Activated naive CD4-positive, alpha-beta T cell treated with Interleukin-2 at 50 U/mL for 16 hours (primary cell): Measurements from ENCODE around the gene CEACAM6.
"Not testable (repeated sequence)": the region's sequence is repeated elsewhere in the genome, so short reads cannot be mapped to it uniquely, and the experiment has no call there.

Experiments used
- DNase-seq: peaks from one replicate; pipeline ENCODE4 v3.0.0-alpha.2; 2020

The CEACAM6 gene

DNA sequence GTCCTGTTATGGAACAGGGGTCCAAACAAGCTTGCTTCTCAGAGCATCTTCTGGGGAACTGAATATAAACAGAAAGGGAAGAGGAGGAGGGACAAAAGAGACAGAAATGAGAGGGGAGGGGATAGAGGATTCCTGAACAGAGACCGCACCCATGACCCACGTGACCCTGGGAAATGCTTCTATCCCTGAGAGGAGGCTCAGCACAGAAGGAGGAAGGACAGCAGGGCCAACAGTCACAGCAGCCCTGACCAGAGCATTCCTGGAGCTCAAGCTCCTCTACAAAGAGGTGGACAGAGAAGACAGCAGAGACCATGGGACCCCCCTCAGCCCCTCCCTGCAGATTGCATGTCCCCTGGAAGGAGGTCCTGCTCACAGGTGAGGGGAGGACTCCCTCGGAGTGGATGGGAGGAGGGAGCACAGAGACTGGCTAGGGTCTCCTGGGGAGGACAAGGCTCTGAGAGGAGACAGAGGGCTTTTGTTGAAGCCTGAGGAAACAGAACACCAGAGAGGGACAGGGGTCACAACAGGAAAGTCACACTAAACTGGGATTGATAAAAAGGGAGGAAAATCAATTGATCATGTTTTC is at the start of gene CEACAM6:
Gene CEACAM6, plus strand, starts transcription at position 203 of the 586 bp plus-strand sequence. Its CDS starts 109 bp downstream, at position 312.
- DNase-seq: no peak

GRCh38 chr19:41706741-41707501 is 48.4 kb upstream of the CEACAM6 start:
- peak; percentile 68 for DNase-seq

GRCh38 chr19:41707502-41707812 is 47.9 kb upstream of the CEACAM6 start:
- no peak for DNase-seq

- DNase-seq: no peak
Observed at GRCh38 chr19:41707871-41708371, 47.4 kb upstream of the CEACAM6 start.

- no peak for DNase-seq
Observed at GRCh38 chr19:41708481-41708880, 46.8 kb upstream of the CEACAM6 start, which contains the start of gene CEACAM5. Gene CEACAM5 (plus strand): TSS chr19:41708626. CDS start chr19:41708732, 106 bp downstream.

DNA sequence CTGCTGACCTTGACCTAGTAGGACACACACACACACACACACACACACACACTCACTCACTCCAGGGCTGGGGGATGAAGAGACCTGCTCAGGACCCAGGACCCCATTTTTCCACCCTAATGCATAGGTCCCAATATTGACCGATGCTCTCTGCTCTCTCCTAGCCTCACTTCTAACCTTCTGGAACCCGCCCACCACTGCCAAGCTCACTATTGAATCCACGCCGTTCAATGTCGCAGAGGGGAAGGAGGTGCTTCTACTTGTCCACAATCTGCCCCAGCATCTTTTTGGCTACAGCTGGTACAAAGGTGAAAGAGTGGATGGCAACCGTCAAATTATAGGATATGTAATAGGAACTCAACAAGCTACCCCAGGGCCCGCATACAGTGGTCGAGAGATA is 45.8 kb upstream of the CEACAM6 start:
- not testable (repeated sequence) for DNase-seq

DNA sequence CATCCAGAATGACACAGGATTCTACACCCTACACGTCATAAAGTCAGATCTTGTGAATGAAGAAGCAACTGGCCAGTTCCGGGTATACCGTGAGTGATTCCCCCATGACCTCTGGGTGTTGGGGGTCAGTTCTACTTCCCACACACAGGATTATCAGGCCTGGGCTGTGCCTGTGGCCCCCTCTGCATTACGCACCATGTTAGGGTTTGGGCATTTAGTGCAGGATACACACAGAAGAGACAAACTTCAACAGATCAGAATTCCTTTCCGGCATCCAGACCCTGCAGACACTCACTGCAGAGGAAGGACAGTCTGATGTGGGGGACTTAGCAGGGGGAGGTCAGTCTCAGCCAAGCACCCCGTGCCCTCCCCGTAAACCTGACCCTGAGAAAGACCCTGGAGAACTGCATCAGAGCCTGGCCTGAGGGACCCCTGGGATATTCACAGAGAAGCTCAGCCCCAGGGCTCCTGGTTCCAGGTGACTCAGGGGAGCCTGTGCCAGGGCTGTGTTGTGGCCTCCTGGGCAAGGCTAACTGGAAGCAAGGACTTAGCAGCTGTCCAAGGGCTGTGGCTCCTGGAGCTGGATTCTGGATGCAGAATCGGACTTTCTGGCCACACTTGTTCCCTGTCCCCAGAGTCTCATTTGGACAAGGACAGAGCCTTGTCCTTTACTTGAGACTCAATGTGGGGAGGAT is 45.2 kb upstream of the CEACAM6 start:
- no peak for DNase-seq

DNA sequence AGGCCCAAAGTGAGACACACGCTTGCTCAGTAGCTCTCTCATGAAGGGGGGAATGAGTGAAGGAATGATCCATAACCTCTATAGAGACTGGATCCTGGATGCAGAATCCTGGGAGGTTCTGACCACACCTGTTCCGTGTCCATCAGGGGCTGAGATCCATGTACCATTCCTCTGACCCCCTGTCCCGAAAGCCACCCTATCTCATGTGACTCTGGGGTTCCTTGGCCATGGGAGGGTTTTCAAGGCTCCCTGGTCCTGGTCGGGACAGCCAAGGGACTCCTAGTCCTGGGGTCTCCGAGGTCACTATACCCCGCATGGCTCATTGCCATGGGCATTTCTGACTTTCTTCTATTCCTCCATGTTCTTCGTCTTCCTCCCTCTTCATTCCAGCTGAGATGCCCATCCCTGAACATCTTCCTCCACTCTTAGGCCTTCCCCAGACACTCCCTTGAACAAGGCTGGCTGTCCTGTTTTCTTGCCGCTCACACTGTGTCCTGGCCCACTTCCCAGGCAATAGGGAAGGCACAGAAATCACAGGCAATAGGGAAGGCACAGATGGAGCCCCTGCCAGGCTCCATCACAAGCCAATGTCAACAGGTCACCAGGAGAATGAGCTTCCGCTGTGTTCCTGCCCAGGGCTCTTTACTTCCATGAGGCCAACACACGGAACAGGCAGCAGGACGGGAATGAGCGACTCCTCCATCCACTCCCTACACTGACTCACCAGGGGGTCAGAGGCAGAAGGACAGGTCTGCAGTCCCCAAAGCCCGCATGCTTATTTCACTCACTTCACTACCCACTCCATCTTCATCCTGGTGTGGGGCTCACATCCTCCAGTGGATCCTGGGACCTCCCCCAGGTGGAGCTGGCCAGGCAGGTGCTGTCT is 43.7 kb upstream of the CEACAM6 start:
- no peak for DNase-seq

DNA sequence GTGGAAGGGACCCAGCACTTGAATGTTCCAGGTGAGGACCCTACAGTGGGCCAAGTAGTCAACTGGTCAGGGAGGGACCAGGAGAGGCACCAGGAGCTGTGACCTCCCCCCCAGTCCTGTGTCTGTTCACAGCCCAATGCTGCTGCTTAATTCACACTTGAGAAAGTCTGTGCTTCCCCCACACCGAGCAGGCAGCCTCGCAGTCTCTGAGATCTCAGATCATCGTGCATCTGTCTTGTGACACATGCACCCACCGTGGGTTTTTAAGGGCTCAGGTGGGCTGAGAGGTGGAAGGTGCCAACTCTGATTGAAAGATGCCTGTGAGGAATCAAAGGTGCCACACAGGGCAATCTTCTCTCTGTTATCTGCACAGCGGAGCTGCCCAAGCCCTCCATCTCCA is 40.7 kb upstream of the CEACAM6 start:
- DNase-seq: no peak

GRCh38 chr19:41718761-41719160 is 36.6 kb upstream of the CEACAM6 start:
- no peak for DNase-seq

GRCh38 chr19:41720103-41720502 is 35.2 kb upstream of the CEACAM6 start:
- no peak for DNase-seq

DNA sequence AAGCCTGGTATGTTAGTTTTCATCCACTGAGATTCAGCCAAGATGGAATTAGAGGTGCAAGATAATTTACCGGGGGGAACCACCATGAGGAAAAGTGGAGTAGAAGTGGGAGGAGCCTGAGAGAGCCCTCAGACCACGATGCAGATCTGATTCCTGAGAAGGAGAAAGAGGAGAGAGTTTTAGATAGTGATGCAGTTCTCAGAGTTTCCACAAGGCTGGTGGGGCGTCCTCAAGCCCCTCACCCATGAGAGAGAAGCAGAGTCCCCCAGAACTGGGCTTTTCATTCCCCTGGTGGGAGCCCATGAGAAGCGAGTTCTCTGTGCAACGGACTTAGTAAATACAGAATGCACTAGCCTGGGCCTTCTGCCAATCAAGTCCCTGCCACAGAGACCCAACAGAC is 28.8 kb upstream of the CEACAM6 start:
- DNase-seq: no peak

GRCh38 chr19:41734156-41734555 is 21.2 kb upstream of the CEACAM6 start:
- DNase-seq: no peak

GRCh38 chr19:41734585-41734984 is 20.7 kb upstream of the CEACAM6 start:
- no peak for DNase-seq

- DNase-seq: no peak
Observed at GRCh38 chr19:41735071-41735600, 20.2 kb upstream of the CEACAM6 start.

GRCh38 chr19:41739361-41739760 is 16.0 kb upstream of the CEACAM6 start:
- no peak for DNase-seq

DNA sequence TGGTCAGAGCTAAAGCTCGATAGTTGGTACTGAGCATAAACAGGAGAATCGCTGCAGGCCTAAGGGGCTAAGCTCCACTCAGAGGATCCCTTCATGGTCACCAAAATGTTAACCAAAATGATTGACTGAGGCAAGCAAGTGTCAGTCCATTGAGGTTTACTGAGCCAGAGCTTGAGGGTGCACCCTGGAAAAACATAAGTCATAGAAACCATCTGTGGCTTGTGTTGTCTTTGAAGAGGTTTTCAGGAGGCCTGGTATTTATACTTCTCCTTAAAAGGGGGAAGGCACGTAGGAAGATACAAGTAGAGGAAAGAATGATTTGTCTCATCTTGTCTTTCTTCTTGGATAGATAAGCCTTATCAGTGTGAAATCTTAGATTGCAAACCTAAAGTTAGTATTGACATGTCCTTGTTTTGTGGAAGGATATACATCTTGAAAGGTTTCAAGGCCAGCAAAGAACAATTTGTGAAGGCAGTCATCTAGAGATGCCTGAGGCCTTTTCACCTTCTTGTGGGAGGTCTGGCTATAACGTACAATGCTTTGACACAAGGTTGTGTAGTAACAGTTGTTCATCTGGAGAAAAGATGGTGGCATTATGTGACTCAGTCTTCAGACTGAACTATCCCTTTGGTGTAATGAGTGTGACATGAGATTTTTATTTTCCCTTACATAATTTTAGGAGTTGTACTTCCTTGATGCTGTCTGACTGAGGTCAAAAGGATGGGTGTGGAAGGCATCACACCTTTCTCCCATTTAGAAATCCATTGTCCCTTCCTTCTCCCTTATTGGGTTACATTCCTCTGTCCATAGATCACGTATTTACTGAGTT is 14.7 kb upstream of the CEACAM6 start:
- DNase-seq: no peak

GRCh38 chr19:41741244-41741554 is 14.1 kb upstream of the CEACAM6 start:
- no peak for DNase-seq

DNA sequence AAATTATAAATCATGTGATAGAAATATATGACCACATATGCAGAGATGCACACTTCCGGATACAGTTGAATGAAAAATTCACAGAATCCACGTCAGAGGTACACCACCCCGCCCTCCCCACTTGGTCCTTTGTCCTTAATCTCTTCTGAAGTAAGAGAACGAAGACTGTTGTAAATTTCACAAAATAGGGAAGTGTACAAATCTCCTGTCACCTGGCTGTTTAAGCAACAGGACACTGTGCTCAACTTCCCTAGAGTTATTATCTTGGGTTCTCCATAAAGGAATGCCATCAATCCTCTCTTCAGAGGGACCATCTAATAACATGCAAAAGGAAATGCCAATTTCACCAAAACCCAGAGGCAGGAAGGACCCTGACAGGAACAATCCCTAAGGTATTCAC is 10.5 kb upstream of the CEACAM6 start:
- DNase-seq: no peak

GRCh38 chr19:41745756-41746155 is 9.6 kb upstream of the CEACAM6 start:
- no peak for DNase-seq

GRCh38 chr19:41746593-41747227 is 8.6 kb upstream of the CEACAM6 start:
- DNase-seq: peak; percentile 45
